Measurements from ENCODE around the gene SPSB4. TPM values are rescaled to one million over a fixed set of nuclear protein-coding genes. Genes with fewer than 3 reads are reported as not detected.

The SPSB4 gene
- total and polyA plus RNA-seq, 2 donors (not counting 3 experiments of a cell fraction or from before 2014, with no cell fraction given) = 0.06 to 0.22 TPM

GRCh38 chr3:141108039-141108438 is 56.9 kb downstream of the SPSB4 start:
- Histone ChIP-seq H3K4me2 (ENCODE audit: insufficient read depth, low read length) (no peak overlapping the region), H3K9ac (replicated peaks; ENCODE audit: extremely low read depth, insufficient read depth, low read length) (no peak overlapping the region), H3K27me3 (ENCODE audit: control insufficient read depth in 2 of 2, insufficient read depth in 2 of 2, low read length in 2 of 2) (no peaks in the 10 kb centered on the region), H2AFZ (ENCODE audit: low read depth, low read length) (no peak overlapping the region), H3K4me1 (ENCODE audit: control insufficient read depth, extremely low read depth, insufficient read depth, low read length) (no peaks in the 10 kb centered on the region), H3K9me3 (replicated peaks; ENCODE audit: control insufficient read depth, insufficient read depth, low read length) (no peaks in the 10 kb centered on the region), H3K9me1 (replicated peaks; ENCODE audit: control insufficient read depth, extremely low read depth, insufficient read depth, low read length) (no peaks in the 10 kb centered on the region), H3K27ac (ENCODE audit: insufficient read depth, low read depth, low read length) (no peak overlapping the region), H4K20me1 (replicated peaks; ENCODE audit: control insufficient read depth, extremely low read depth, insufficient read depth, low read length) (no peaks in the 10 kb centered on the region), H3K79me2 (ENCODE audit: control insufficient read depth, insufficient read depth, low read length) (no peaks in the 10 kb centered on the region), H3K36me3 (ENCODE audit: control insufficient read depth in 2 of 2, extremely low read depth in 1 of 2, insufficient read depth in 2 of 2, low read length in 2 of 2) (no peaks in the 10 kb centered on the region), H3K4me3 (replicated peaks in 1 of 3; ENCODE audit: insufficient read depth in 1 of 3, low read depth in 1 of 3, low read length in 3 of 3) (no peak overlapping the region)
- DNase-seq (ENCODE audit: low read depth, low spot score) = no peak
- CTCF ChIA-PET = no interaction called here
- no peak for FAIRE-seq
- POLR2A ChIA-PET = no interaction called here
- no TSS peak for BruUV-seq (replicated peaks)
- dilution Hi-C loops (cut with MboI; ENCODE audit: extremely low pct_ligation_motif_present, low sequenced_read_pairs) = no loop called here
- intact Hi-C loops (cut with micrococcal nuclease) = no loop called here
- TF ChIP-seq FOS (IDR thresholded peaks at IDR 0.05; ENCODE audit: borderline replicate concordance, insufficient read depth, low read length) (no peak), CTCF (IDR thresholded peaks at IDR 0.05; ENCODE audit: extremely low read depth in 1 of 2, insufficient read depth in 1 of 2, low read depth in 1 of 2, low read length in 2 of 2) (no peak), MAX (IDR thresholded peaks at IDR 0.05; ENCODE audit: insufficient read depth, insufficient read length) (no peak), EZH2 (IDR thresholded peaks at IDR 0.05; ENCODE audit: borderline replicate concordance, low read depth, low read length, severe bottlenecking) (no peak), JUN (IDR thresholded peaks at IDR 0.05; ENCODE audit: borderline replicate concordance, insufficient read depth, insufficient read length, low read depth) (no peak), POLR2AphosphoS5 (IDR thresholded peaks at IDR 0.05; ENCODE audit: insufficient read depth, low read depth, low read length) (no peak), MYC (IDR thresholded peaks at IDR 0.05; ENCODE audit: low read depth, low read length) (no peak), POLR2A (IDR thresholded peaks at IDR 0.05; ENCODE audit: low read depth, low read length) (no peak), GATA2 (IDR thresholded peaks at IDR 0.05; ENCODE audit: insufficient read depth, insufficient read length, low read depth, low read length) (no peak)
